Stomach (tissue), 4 donors: ENCODE data around the gene PRR14L.

Experiments
- POLR2A ChIP-seq, 4 donors: fragments of 450-650 bp; IDR thresholded peaks; one replicate each; pipeline ENCODE4 v1.6.1; 2016; ENCODE audit warnings: antibody characterized with exemption in 4 of 4, control low read depth in 2 of 4, mild to moderate bottlenecking in 1 of 4, moderate library complexity in 1 of 4
- POLR2AphosphoS5 ChIP-seq, 3 donors: sonication (generic); formaldehyde crosslinking; IDR thresholded peaks; one replicate each; pipeline ENCODE4 v1.6.1; 2016; ENCODE audit warnings: antibody characterized with exemption in 3 of 3
- TF ChIP-seq, protein P1 (sequence below), 7 experiments: fragments of 450-650 bp in 4 of 7; fragments of 200-600 bp in 3 of 7; sonication (generic) in 3 of 7; IDR thresholded peaks; one replicate each; pipeline ENCODE4 v1.5.1; 2016 to 2019; ENCODE audit warnings: antibody characterized with exemption in 7 of 7, control low read depth in 2 of 7, mild to moderate bottlenecking in 1 of 7

DNA sequence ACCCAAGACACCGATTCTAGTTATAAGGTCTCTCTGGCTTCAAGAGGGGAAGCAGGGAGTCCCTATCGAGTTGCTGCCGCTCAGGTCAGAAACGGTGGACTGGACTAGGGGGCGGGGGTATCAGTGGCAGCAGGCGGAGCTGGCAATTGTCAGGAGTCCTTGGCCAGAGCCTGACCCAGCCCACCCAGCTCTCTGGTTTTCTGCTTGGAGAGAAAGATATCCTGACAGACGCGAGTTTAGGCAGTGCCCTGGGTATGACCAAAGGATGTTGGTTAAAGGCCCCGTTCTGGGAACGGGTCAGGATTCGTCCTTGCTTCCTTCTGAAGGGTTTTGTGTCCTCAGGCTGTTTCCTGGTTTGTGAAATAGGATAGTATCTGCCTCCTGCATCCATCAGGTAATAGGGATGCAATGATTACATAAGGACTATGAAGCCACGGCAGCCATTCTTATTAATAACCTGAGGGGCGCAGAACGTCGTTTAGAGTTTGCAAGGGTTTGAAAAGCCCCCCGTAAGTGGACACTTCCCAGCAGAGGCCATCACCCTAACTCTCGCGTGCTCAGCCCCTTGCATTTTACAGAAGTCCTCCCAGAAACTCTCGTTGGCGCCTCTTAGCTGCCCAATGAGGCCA lies 3.2 kb upstream of the PRR14L start:
- TF ChIP-seq, protein P1, sequence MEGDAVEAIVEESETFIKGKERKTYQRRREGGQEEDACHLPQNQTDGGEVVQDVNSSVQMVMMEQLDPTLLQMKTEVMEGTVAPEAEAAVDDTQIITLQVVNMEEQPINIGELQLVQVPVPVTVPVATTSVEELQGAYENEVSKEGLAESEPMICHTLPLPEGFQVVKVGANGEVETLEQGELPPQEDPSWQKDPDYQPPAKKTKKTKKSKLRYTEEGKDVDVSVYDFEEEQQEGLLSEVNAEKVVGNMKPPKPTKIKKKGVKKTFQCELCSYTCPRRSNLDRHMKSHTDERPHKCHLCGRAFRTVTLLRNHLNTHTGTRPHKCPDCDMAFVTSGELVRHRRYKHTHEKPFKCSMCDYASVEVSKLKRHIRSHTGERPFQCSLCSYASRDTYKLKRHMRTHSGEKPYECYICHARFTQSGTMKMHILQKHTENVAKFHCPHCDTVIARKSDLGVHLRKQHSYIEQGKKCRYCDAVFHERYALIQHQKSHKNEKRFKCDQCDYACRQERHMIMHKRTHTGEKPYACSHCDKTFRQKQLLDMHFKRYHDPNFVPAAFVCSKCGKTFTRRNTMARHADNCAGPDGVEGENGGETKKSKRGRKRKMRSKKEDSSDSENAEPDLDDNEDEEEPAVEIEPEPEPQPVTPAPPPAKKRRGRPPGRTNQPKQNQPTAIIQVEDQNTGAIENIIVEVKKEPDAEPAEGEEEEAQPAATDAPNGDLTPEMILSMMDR (IDR thresholded peaks at IDR 0.05) = no peak
- no peak for TF ChIP-seq POLR2A (IDR thresholded peaks at IDR 0.05)
- TF ChIP-seq POLR2AphosphoS5 (IDR thresholded peaks at IDR 0.05) = no peak
